WTC11 (cell line): ENCODE measurements around the gene CLEC6A.

ENCODE experiments used
- ETV6 ChIP-seq: sonication (generic); formaldehyde crosslinking; IDR thresholded peaks from 2 replicates; pipeline ENCODE4 v1.8.1; 2022; ENCODE audit warnings: mild to moderate bottlenecking, missing genetic modification reagents
- FOXK1 ChIP-seq: sonication (generic); formaldehyde crosslinking; IDR thresholded peaks from 2 replicates; pipeline ENCODE4 v1.8.0; 2022; ENCODE audit warnings: mild to moderate bottlenecking, moderate library complexity, missing genetic modification reagents
- KAT7 ChIP-seq: sonication (generic); formaldehyde crosslinking; IDR thresholded peaks from 2 replicates; pipeline ENCODE4 v1.8.1; 2023; ENCODE audit warnings: missing genetic modification reagents, mild to moderate bottlenecking, borderline replicate concordance
- NFE2L1 ChIP-seq: sonication (generic); formaldehyde crosslinking; IDR thresholded peaks from 2 replicates; pipeline ENCODE4 v1.8.1; 2023; ENCODE audit warnings: missing genetic modification reagents
- ZNF138 ChIP-seq: sonication (generic); formaldehyde crosslinking; conservative IDR thresholded peaks from 2 replicates; pipeline ENCODE4 v1.8.1; 2022; ENCODE audit warnings: mild to moderate bottlenecking, moderate library complexity, missing genetic modification reagents
- ZNF263 ChIP-seq: sonication (generic); formaldehyde crosslinking; IDR thresholded peaks from 2 replicates; pipeline ENCODE4 v1.8.1; 2022; ENCODE audit warnings: low read depth, mild to moderate bottlenecking, moderate library complexity, missing genetic modification reagents
- TF ChIP-seq, protein P1 (sequence below): fragments of 200-600 bp; IDR thresholded peaks from 2 replicates; pipeline ENCODE4 v1.8.0; 2022; ENCODE audit warnings: antibody characterized with exemption
- TF ChIP-seq, protein P2 (sequence below): sonication (generic); formaldehyde crosslinking; IDR thresholded peaks from 2 replicates; pipeline ENCODE4 v1.8.0; 2022; ENCODE audit warnings: mild to moderate bottlenecking, missing genetic modification reagents
- TF ChIP-seq, protein P3 (sequence below): fragments of 250-450 bp; sonication (Bioruptor Pico); IDR thresholded peaks from 2 replicates; pipeline ENCODE4 v2.1.2; 2022; ENCODE audit warnings: mild to moderate bottlenecking, moderate library complexity

DNA sequence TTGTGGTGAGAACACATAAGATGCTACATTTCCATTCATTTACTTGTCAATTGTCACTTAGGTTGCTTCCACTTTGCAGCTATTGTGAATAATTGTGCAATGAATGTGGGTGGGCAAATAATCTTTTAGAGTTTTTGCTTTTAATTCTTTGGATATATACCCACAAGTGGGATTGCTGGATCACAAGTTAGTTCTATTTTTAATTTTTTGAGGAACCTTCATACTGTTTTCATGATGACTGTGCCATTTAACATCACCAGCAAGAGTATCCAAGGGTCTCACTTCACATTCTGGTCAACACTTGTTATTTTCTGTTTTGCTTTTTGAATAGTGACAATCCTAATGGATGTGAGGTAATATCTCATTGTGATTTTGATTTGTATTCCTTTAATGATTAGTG, 10.5 kb downstream of the CLEC6A start:
- TF ChIP-seq, protein P1, sequence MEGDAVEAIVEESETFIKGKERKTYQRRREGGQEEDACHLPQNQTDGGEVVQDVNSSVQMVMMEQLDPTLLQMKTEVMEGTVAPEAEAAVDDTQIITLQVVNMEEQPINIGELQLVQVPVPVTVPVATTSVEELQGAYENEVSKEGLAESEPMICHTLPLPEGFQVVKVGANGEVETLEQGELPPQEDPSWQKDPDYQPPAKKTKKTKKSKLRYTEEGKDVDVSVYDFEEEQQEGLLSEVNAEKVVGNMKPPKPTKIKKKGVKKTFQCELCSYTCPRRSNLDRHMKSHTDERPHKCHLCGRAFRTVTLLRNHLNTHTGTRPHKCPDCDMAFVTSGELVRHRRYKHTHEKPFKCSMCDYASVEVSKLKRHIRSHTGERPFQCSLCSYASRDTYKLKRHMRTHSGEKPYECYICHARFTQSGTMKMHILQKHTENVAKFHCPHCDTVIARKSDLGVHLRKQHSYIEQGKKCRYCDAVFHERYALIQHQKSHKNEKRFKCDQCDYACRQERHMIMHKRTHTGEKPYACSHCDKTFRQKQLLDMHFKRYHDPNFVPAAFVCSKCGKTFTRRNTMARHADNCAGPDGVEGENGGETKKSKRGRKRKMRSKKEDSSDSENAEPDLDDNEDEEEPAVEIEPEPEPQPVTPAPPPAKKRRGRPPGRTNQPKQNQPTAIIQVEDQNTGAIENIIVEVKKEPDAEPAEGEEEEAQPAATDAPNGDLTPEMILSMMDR: no peak
- TF ChIP-seq ETV6 (CRISPR knock-in tag) (no peak), ZNF263 (CRISPR knock-in tag) (no peak), FOXK1 (CRISPR knock-in tag) (no peak), ZNF138 (no peak), KAT7 (no peak), NFE2L1 (CRISPR knock-in tag) (no peak)
- TF ChIP-seq, protein P2, sequence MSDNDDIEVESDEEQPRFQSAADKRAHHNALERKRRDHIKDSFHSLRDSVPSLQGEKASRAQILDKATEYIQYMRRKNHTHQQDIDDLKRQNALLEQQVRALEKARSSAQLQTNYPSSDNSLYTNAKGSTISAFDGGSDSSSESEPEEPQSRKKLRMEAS (CRISPR knock-in tag): no peak
- TF ChIP-seq, protein P3, sequence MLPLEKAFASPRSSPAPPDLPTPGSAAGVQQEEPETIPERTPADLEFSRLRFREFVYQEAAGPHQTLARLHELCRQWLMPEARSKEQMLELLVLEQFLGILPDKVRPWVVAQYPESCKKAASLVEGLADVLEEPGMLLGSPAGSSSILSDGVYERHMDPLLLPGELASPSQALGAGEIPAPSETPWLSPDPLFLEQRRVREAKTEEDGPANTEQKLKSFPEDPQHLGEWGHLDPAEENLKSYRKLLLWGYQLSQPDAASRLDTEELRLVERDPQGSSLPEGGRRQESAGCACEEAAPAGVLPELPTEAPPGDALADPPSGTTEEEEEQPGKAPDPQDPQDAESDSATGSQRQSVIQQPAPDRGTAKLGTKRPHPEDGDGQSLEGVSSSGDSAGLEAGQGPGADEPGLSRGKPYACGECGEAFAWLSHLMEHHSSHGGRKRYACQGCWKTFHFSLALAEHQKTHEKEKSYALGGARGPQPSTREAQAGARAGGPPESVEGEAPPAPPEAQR (CRISPR knock-in tag): no peak
